IMR-90 (cell line): ENCODE data around the gene DEAF1. TPM values are rescaled to one million over a fixed set of nuclear protein-coding genes. Genes with fewer than 3 reads are reported as not detected.

Source experiments
- ATAC-seq: fragments of 200-7000 bp; cut with Tn5 transposase; 2 replicates; pipeline ENCODE4 v1.9.1; 2020; ENCODE audit warnings: low read depth, mild to moderate bottlenecking, moderate library complexity
- BruUV-seq: library from RNA; stranded (reverse); fragments of 400-500 nt; replicated peaks from 2 replicates; lab custom pipeline; 2021; lab: Mats Ljungman, UMichigan
- CTCF ChIA-PET: fragments of 300-600 bp; formaldehyde crosslinking; extraction: SDS; loops from one replicate; lab custom pipeline; 2021; ENCODE audit warnings: antibody characterized with exemption; lab: Yijun Ruan, JAX
- POLR2A ChIA-PET: fragments of 300-600 bp; sonication (Branson Sonifier 250); formaldehyde crosslinking; loops from one replicate; lab custom pipeline; 2022; ENCODE audit warnings: antibody characterized with exemption; ENCODE audit not compliant: unreplicated experiment; lab: Charles Lee
- DNase-seq: peaks from one replicate; pipeline ENCODE4 v3.0.0; 2013
- H2AFZ ChIP-seq: replicated peaks from 2 replicates; pipeline ENCODE3; 2013; ENCODE audit warnings: low read length, mild to moderate bottlenecking; ENCODE audit not compliant: poor library complexity
- H2AK5ac ChIP-seq: 2 replicates; pipeline ENCODE4 v1.6.1; 2013; ENCODE audit warnings: low read depth, low read length, inconsistent platforms
- H2AK9ac ChIP-seq: replicated peaks from 2 replicates; pipeline ENCODE3; 2013; ENCODE audit warnings: mild to moderate bottlenecking, low read depth, low read length, moderate library complexity; ENCODE audit not compliant: poor library complexity
- H2BK120ac ChIP-seq: 2 replicates; pipeline ENCODE4 v1.6.1; 2013; ENCODE audit warnings: low read depth, low read length, inconsistent platforms
- H2BK15ac ChIP-seq: 3 replicates; pipeline ENCODE4 v1.6.1; 2013; ENCODE audit warnings: low read depth, low read length, inconsistent platforms
- H2BK20ac ChIP-seq: 2 replicates; pipeline ENCODE4 v1.6.1; 2013; ENCODE audit warnings: low read depth, mild to moderate bottlenecking, inconsistent platforms, low read length, moderate library complexity
- H2BK5ac ChIP-seq: 2 replicates; pipeline ENCODE4 v1.6.1; 2013; ENCODE audit warnings: mild to moderate bottlenecking, low read depth, low read length, inconsistent platforms; ENCODE audit not compliant: poor library complexity, severe bottlenecking
- H3K14ac ChIP-seq: replicated peaks from 2 replicates; pipeline ENCODE4 v1.6.1; 2013; ENCODE audit warnings: low read depth, low read length, inconsistent platforms
- H3K18ac ChIP-seq: 2 replicates; pipeline ENCODE4 v1.6.1; 2013; ENCODE audit warnings: low read depth, low read length, control low read depth
- H3K23ac ChIP-seq: 2 replicates; pipeline ENCODE4 v1.6.1; 2013; ENCODE audit warnings: low read depth, low read length, inconsistent platforms
- H3K27ac ChIP-seq: 2 replicates; pipeline ENCODE4 v1.5.1; 2013; ENCODE audit warnings: mild to moderate bottlenecking, control low read depth, low read length; ENCODE audit not compliant: insufficient read depth
- H3K27me3 ChIP-seq: 2 replicates; pipeline ENCODE4 v1.6.1; 2013; ENCODE audit warnings: low read length; ENCODE audit not compliant: control insufficient read depth, insufficient read depth
- H3K36me3 ChIP-seq: 2 replicates; pipeline ENCODE4 v1.6.1; 2013; ENCODE audit warnings: low read length, mixed read lengths; ENCODE audit not compliant: control insufficient read depth, insufficient read depth
- H3K4ac ChIP-seq: 2 replicates; pipeline ENCODE4 v1.6.1; 2013; ENCODE audit warnings: low read depth, low read length, inconsistent platforms
- H3K4me1 ChIP-seq: 2 replicates; pipeline ENCODE4 v1.6.1; 2013; ENCODE audit warnings: low read length, mixed read lengths; ENCODE audit not compliant: control insufficient read depth, insufficient read depth
- H3K4me2 ChIP-seq: 2 replicates; pipeline ENCODE4 v1.6.1; 2013; ENCODE audit warnings: low read depth, mild to moderate bottlenecking, control low read depth, low read length, moderate library complexity
- H3K4me3 ChIP-seq: 2 replicates; pipeline ENCODE4 v1.5.1; 2013; ENCODE audit warnings: low read depth, mild to moderate bottlenecking, control low read depth, low read length, moderate library complexity; ENCODE audit not compliant: insufficient read depth
- H3K56ac ChIP-seq: 2 replicates; pipeline ENCODE4 v1.6.1; 2013; ENCODE audit warnings: low read length, inconsistent platforms; ENCODE audit not compliant: insufficient read depth; ENCODE audit errors: extremely low read depth
- H3K79me1 ChIP-seq, 2 experiments: 2 replicates each; pipeline ENCODE4 v1.6.1; 2013; ENCODE audit warnings: low read length in 2 of 2, inconsistent platforms in 1 of 2, low read depth in 1 of 2
- H3K9ac ChIP-seq: 2 replicates; pipeline ENCODE4 v1.6.1; 2013; ENCODE audit warnings: low read depth, low read length, control low read depth
- H3K9me1 ChIP-seq: 2 replicates; pipeline ENCODE4 v1.6.1; 2013; ENCODE audit warnings: low read length, inconsistent platforms; ENCODE audit not compliant: insufficient read depth
- H3K9me3 ChIP-seq: 2 replicates; pipeline ENCODE4 v1.6.1; 2013; ENCODE audit warnings: low read length; ENCODE audit not compliant: control insufficient read depth, insufficient read depth
- H4K20me1 ChIP-seq: 2 replicates; pipeline ENCODE4 v1.6.1; 2013; ENCODE audit warnings: low read length, inconsistent platforms; ENCODE audit not compliant: insufficient read depth
- H4K5ac ChIP-seq: 2 replicates; pipeline ENCODE4 v1.6.1; 2013; ENCODE audit warnings: mild to moderate bottlenecking, low read depth, low read length, control low read depth
- H4K8ac ChIP-seq, 2 experiments: 2 replicates each; pipeline ENCODE4 v1.6.1; 2013; ENCODE audit warnings: low read depth in 2 of 2, low read length in 2 of 2, control low read depth in 1 of 2, inconsistent platforms in 1 of 2
- H4K91ac ChIP-seq: 2 replicates; pipeline ENCODE4 v1.6.1; 2013; ENCODE audit warnings: low read depth, low read length, inconsistent platforms; ENCODE audit not compliant: insufficient read depth
- BHLHE40 ChIP-seq: fragments of 150-350 bp; IDR thresholded peaks from 2 replicates; pipeline ENCODE4 v1.6.1; 2016; ENCODE audit warnings: mild to moderate bottlenecking, low read depth, low read length
- CEBPB ChIP-seq: IDR thresholded peaks from 2 replicates; pipeline ENCODE4 v1.6.1; 2012; ENCODE audit warnings: low read depth, low read length, improper control_type of control experiment
- CHD1 ChIP-seq: IDR thresholded peaks from 2 replicates; pipeline ENCODE4 v1.6.1; 2012; ENCODE audit warnings: low read depth, low read length, improper control_type of control experiment
- MAZ ChIP-seq: IDR thresholded peaks from 2 replicates; pipeline ENCODE4 v1.6.1; 2012; ENCODE audit warnings: low read depth, mild to moderate bottlenecking, low read length, improper control_type of control experiment, moderate library complexity, borderline replicate concordance
- POLR2A ChIP-seq: IDR thresholded peaks from 2 replicates; pipeline ENCODE4 v1.6.1; 2012; ENCODE audit warnings: mild to moderate bottlenecking, low read depth, low read length
- RCOR1 ChIP-seq: IDR thresholded peaks from 2 replicates; pipeline ENCODE4 v1.6.1; 2012; ENCODE audit warnings: mild to moderate bottlenecking, low read length, improper control_type of control experiment; ENCODE audit not compliant: insufficient replicate concordance
- SMC3 ChIP-seq: fragments of 150-350 bp; IDR thresholded peaks from 2 replicates; pipeline ENCODE4 v1.6.1; 2016; ENCODE audit warnings: low read depth, mild to moderate bottlenecking, antibody characterized with exemption, low read length, moderate library complexity
- WGBS, 2 experiments: methylation state at CpG; one replicate each; pipeline versions ENCODE4 v1.1.5 to v1.1.7; 2013; ENCODE audit warnings: missing lambda C conversion rate in 2 of 2; ENCODE audit not compliant: insufficient read length in 1 of 2; ENCODE audit errors: extremely low coverage in 2 of 2; 5-methylcytosine and 5-hydroxymethylcytosine counted together
- dilution Hi-C: fragments of 300-500 bp; cut with HindIII; formaldehyde crosslinking; loops from one replicate; pipeline ENCODE4 v1.14.3; 2018; ENCODE audit warnings: low sequenced_read_pairs; ENCODE audit not compliant: unreplicated experiment
- in situ Hi-C: fragments of 300-500 bp; cut with MboI; formaldehyde crosslinking; loops from 3 replicates; pipeline ENCODE4 v1.14.3; 2019; ENCODE audit warnings: low sequenced_read_pairs, inconsistent platforms, mixed read lengths
- intact Hi-C: fragments of 100-400 bp; cut with micrococcal nuclease; formaldehyde crosslinking; loops from 2 replicates; pipeline ENCODE4 v1.10.0; 2022
- polyA plus RNA-seq, 3 experiments: library from polyadenylated mRNA; depleted of rRNA; stranded (reverse); fragments of >200 nt; gene quantifications; 2 replicates each; pipeline ENCODE4 v1.2.3, GENCODE V29; 2012; ENCODE audit warnings: low replicate concordance in 1 of 3
- total RNA-seq: library from RNA; depleted of rRNA; stranded (reverse); fragments of >200 nt; gene quantifications from 2 replicates; pipeline ENCODE4 v1.2.3, GENCODE V29; 2012
- TF ChIP-seq, protein P1 (sequence below): conservative IDR thresholded peaks from 2 replicates; pipeline ENCODE4 v1.5.1; 2012; ENCODE audit warnings: mild to moderate bottlenecking, low read depth, low read length, improper control_type of control experiment

Gene DEAF1
- total and polyA plus RNA-seq, 2 of the 4 experiments (the other 2 are of a cell fraction), result 22.9 to 31.6 TPM

DNA sequence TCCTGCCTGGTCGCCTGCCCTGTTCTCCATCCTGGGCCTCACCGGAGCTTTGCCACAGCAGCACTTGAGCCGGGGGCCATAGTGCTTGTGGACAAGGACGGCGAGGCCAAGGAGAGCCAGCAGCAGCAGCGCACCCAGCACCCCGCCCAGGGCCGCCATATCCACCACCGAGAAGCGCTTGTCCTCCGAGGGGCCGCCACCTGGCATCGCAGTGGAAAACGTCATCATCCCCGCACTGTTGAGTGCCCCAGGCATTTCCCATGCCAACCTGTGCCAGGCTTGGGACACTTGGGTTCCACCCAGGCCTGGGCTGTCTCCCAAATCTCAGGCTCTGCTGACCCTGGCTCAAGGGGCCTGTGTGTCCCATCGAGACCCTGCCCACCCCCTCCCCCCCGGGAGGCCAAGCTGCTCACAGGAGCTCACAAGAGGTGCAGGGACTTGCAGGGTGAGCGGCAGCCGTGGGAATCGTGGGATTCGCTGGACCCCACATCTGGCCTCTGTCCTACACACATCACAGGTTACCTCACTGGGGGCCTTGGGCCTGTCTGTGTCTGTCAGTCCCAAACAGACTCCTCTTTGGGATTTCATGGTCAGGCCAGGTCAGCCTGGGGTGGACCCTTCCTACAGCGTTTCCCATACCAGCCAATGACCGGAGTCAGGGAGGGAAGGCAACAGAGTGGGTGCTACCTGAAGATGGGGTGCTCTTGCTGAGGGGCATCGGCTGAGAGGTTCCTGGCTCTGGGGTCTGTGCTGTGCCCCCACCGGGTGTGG is 76.9 kb downstream of the DEAF1 start:
- no peak overlapping the region for H2AFZ ChIP-seq
- intact Hi-C loops (no loop called here), in situ Hi-C loops (no loop called here), dilution Hi-C loops (no loop called here)
- H2BK5ac ChIP-seq, result no peak overlapping the region
- no peaks in the 10 kb centered on the region for H3K27me3 ChIP-seq
- H4K5ac ChIP-seq, result no peak overlapping the region
- WGBS, 2 experiments, result 96% methylated on average over 17 of the region's 25 CpGs; no CpG with 5 or more reads in 1 of the 2 experiments
- H3K4me1 ChIP-seq, result peaks cover 4% of the 10 kb centered on the region; the same call in 1 of the 2 replicates
- H3K18ac ChIP-seq, result no peak overlapping the region
- H2BK15ac ChIP-seq, result no peak overlapping the region
- H3K9ac ChIP-seq, result no peak overlapping the region
- no peak overlapping the region for H2BK120ac ChIP-seq
- H3K9me1 ChIP-seq, result 0 out of 2 replicates have a peak, but pooled peaks cover 3% of the 10 kb centered on the region
- ChIA-PET POLR2A (no interaction called here), CTCF (no interaction called here)
- H4K20me1 ChIP-seq, result peaks cover 18% of the 10 kb centered on the region
- no peak overlapping the region for H2AK5ac ChIP-seq
- no peak overlapping the region for H3K4me2 ChIP-seq
- no peak overlapping the region for H3K4ac ChIP-seq
- no TSS peak for BruUV-seq
- H4K91ac ChIP-seq, result no peak overlapping the region
- H2BK20ac ChIP-seq, result no peak overlapping the region
- no peak for ATAC-seq
- no peak overlapping the region for H2AK9ac ChIP-seq
- peaks cover 2 to 28% of the 10 kb centered on the region in 2 experiments; a peak in 3 of 4 replicates for H3K79me1 ChIP-seq
- TF ChIP-seq MAZ, result no peak
- no peak for TF ChIP-seq POLR2A
- no peak for TF ChIP-seq SMC3
- no peak for TF ChIP-seq BHLHE40
- no peak for TF ChIP-seq CHD1
- no peak for TF ChIP-seq RCOR1
- TF ChIP-seq, protein P1, sequence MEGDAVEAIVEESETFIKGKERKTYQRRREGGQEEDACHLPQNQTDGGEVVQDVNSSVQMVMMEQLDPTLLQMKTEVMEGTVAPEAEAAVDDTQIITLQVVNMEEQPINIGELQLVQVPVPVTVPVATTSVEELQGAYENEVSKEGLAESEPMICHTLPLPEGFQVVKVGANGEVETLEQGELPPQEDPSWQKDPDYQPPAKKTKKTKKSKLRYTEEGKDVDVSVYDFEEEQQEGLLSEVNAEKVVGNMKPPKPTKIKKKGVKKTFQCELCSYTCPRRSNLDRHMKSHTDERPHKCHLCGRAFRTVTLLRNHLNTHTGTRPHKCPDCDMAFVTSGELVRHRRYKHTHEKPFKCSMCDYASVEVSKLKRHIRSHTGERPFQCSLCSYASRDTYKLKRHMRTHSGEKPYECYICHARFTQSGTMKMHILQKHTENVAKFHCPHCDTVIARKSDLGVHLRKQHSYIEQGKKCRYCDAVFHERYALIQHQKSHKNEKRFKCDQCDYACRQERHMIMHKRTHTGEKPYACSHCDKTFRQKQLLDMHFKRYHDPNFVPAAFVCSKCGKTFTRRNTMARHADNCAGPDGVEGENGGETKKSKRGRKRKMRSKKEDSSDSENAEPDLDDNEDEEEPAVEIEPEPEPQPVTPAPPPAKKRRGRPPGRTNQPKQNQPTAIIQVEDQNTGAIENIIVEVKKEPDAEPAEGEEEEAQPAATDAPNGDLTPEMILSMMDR, result no peak
- no peak for TF ChIP-seq CEBPB
- H3K9me3 ChIP-seq, result no peaks in the 10 kb centered on the region
- H3K14ac ChIP-seq, result no peak overlapping the region
- no peak overlapping the region for H3K23ac ChIP-seq
- no peak overlapping the region for H4K8ac ChIP-seq
- DNase-seq, result no peak
- H3K4me3 ChIP-seq, result no peak overlapping the region
- peaks cover 12% of the 10 kb centered on the region for H3K36me3 ChIP-seq
- H3K27ac ChIP-seq, result no peak overlapping the region
- H3K56ac ChIP-seq, result no peak overlapping the region
